Fibroblast of mammary gland (primary cell): ENCODE data around the gene ENDOV.

Experiments
- DNase-seq: peaks from one replicate; pipeline ENCODE4 v3.0.0-alpha.2; 2010; ENCODE audit warnings: low read depth
- H3K4me3 ChIP-seq: 2 replicates; pipeline ENCODE4 v1.5.1; 2011; ENCODE audit warnings: low read depth, mild to moderate bottlenecking, low read length, moderate library complexity; ENCODE audit not compliant: control insufficient read depth
- CTCF ChIP-seq: conservative IDR thresholded peaks from 2 replicates; pipeline ENCODE4 v1.5.1; 2011; ENCODE audit warnings: low read depth, low read length, inconsistent platforms; ENCODE audit not compliant: control insufficient read depth, insufficient read depth

Gene ENDOV

GRCh38 chr17:80459234-80459633 lies 44.3 kb downstream of the ENDOV start:
- DNase-seq, result no peak
- H3K4me3 ChIP-seq, result no peak overlapping the region
- TF ChIP-seq CTCF, result no peak

- no peak overlapping the region for H3K4me3 ChIP-seq
- no peak for TF ChIP-seq CTCF
- DNase-seq, result no peak
These were observed 45.5 kb downstream of the ENDOV start for GRCh38 chr17:80460429-80460834.

GRCh38 chr17:80461528-80462160 lies 46.7 kb downstream of the ENDOV start:
- TF ChIP-seq CTCF, result no peak
- no peak overlapping the region for H3K4me3 ChIP-seq
- no peak for DNase-seq

GRCh38 chr17:80463784-80464400 lies 48.9 kb downstream of the ENDOV start:
- H3K4me3 ChIP-seq, result no peak overlapping the region
- no peak for DNase-seq
- TF ChIP-seq CTCF, result no peak

GRCh38 chr17:80464486-80464885 lies 49.5 kb downstream of the ENDOV start:
- no peak for DNase-seq
- H3K4me3 ChIP-seq, result no peak overlapping the region
- TF ChIP-seq CTCF, result no peak

- no peak overlapping the region for H3K4me3 ChIP-seq
- no peak for TF ChIP-seq CTCF
These were observed 50.5 kb downstream of the ENDOV start for GRCh38 chr17:80465327-80465974.

More at GRCh38 chr17:80465327-80465974, 50.5 kb downstream of the ENDOV start:
- no peak for DNase-seq
